ENCODE results near the gene CDKAL1.

- TF ChIP-seq CTCF (IDR thresholded peaks at IDR 0.05; ENCODE audit: low read depth, low read length, missing input control) (no peak), JUND (IDR thresholded peaks at IDR 0.05) (no peak), TAF1 (conservative IDR thresholded peaks at IDR 0.05) (no peak), RXRA (IDR thresholded peaks at IDR 0.05) (no peak), EGR1 (IDR thresholded peaks at IDR 0.05; ENCODE audit: low read depth in 2 of 2) (no peak), ATF3 (IDR thresholded peaks at IDR 0.05) (no peak), YY1 (IDR thresholded peaks at IDR 0.05) (no peak), RAD21 (IDR thresholded peaks at IDR 0.05) (no peak)
- TF ChIP-seq, protein P1, sequence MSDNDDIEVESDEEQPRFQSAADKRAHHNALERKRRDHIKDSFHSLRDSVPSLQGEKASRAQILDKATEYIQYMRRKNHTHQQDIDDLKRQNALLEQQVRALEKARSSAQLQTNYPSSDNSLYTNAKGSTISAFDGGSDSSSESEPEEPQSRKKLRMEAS (IDR thresholded peaks at IDR 0.05): no peak
- TF ChIP-seq, protein P2, sequence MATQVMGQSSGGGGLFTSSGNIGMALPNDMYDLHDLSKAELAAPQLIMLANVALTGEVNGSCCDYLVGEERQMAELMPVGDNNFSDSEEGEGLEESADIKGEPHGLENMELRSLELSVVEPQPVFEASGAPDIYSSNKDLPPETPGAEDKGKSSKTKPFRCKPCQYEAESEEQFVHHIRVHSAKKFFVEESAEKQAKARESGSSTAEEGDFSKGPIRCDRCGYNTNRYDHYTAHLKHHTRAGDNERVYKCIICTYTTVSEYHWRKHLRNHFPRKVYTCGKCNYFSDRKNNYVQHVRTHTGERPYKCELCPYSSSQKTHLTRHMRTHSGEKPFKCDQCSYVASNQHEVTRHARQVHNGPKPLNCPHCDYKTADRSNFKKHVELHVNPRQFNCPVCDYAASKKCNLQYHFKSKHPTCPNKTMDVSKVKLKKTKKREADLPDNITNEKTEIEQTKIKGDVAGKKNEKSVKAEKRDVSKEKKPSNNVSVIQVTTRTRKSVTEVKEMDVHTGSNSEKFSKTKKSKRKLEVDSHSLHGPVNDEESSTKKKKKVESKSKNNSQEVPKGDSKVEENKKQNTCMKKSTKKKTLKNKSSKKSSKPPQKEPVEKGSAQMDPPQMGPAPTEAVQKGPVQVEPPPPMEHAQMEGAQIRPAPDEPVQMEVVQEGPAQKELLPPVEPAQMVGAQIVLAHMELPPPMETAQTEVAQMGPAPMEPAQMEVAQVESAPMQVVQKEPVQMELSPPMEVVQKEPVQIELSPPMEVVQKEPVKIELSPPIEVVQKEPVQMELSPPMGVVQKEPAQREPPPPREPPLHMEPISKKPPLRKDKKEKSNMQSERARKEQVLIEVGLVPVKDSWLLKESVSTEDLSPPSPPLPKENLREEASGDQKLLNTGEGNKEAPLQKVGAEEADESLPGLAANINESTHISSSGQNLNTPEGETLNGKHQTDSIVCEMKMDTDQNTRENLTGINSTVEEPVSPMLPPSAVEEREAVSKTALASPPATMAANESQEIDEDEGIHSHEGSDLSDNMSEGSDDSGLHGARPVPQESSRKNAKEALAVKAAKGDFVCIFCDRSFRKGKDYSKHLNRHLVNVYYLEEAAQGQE (IDR thresholded peaks at IDR 0.05): no peak
- TF ChIP-seq, protein P3, sequence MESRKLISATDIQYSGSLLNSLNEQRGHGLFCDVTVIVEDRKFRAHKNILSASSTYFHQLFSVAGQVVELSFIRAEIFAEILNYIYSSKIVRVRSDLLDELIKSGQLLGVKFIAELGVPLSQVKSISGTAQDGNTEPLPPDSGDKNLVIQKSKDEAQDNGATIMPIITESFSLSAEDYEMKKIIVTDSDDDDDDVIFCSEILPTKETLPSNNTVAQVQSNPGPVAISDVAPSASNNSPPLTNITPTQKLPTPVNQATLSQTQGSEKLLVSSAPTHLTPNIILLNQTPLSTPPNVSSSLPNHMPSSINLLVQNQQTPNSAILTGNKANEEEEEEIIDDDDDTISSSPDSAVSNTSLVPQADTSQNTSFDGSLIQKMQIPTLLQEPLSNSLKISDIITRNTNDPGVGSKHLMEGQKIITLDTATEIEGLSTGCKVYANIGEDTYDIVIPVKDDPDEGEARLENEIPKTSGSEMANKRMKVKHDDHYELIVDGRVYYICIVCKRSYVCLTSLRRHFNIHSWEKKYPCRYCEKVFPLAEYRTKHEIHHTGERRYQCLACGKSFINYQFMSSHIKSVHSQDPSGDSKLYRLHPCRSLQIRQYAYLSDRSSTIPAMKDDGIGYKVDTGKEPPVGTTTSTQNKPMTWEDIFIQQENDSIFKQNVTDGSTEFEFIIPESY (IDR thresholded peaks at IDR 0.05): no peak
Observed at GRCh38 chr6:20960067-20960466, 425.8 kb downstream of the CDKAL1 start.

Data from liver (tissue), 3 donors.